NCI-H510A (cell line): ENCODE results near the gene ADAT1.
"Not testable (repeated sequence)": the region's sequence is repeated elsewhere in the genome, so short reads cannot be mapped to it uniquely, and the experiment has no call there.

Experiments
- DNase-seq: peaks from one replicate; lab custom pipeline; 2025; lab: John Stamatoyannopoulos, UW

Gene ADAT1

GRCh38 chr16:75620326-75621169, 2.5 kb downstream of the ADAT1 start:
- no peak for DNase-seq

- DNase-seq, result no peak
These were observed 4.3 kb downstream of the ADAT1 start for GRCh38 chr16:75618780-75619179.

GRCh38 chr16:75617121-75617520, 6.0 kb downstream of the ADAT1 start:
- no peak for DNase-seq

GRCh38 chr16:75616521-75617010, 6.5 kb downstream of the ADAT1 start:
- DNase-seq, result no peak

- DNase-seq, result no peak
These were observed 7.5 kb downstream of the ADAT1 start for GRCh38 chr16:75615619-75616018.

- no peak for DNase-seq
These were observed 8.8 kb downstream of the ADAT1 start for GRCh38 chr16:75614066-75614897.

GRCh38 chr16:75606507-75606906, 16.6 kb downstream of the ADAT1 start:
- no peak for DNase-seq

- no peak for DNase-seq
These were observed 19.8 kb downstream of the ADAT1 start for GRCh38 chr16:75603241-75603640.

GRCh38 chr16:75599452-75600277, 23.4 kb downstream of the ADAT1 start:
- DNase-seq, result no peak

- DNase-seq, result peak; percentile 7
These were observed 29.0 kb downstream of the ADAT1 start for GRCh38 chr16:75593825-75594820.

GRCh38 chr16:75593308-75593707, 29.8 kb downstream of the ADAT1 start:
- no peak for DNase-seq

GRCh38 chr16:75591927-75592326, 31.2 kb downstream of the ADAT1 start:
- DNase-seq, result not testable (repeated sequence)

- DNase-seq, result no peak
These were observed 31.9 kb downstream of the ADAT1 start for GRCh38 chr16:75590920-75591843.

- DNase-seq, result no peak
These were observed 33.8 kb downstream of the ADAT1 start for GRCh38 chr16:75589306-75589705.

GRCh38 chr16:75588716-75589115, 34.4 kb downstream of the ADAT1 start:
- DNase-seq, result no peak

GRCh38 chr16:75584108-75584507, 39.0 kb downstream of the ADAT1 start:
- DNase-seq, result no peak

- no peak for DNase-seq
These were observed 43.7 kb downstream of the ADAT1 start for GRCh38 chr16:75579281-75579834.

GRCh38 chr16:75578725-75579124, 44.4 kb downstream of the ADAT1 start:
- DNase-seq, result no peak

GRCh38 chr16:75578212-75578611, 44.9 kb downstream of the ADAT1 start:
- DNase-seq, result no peak
